ENCODE data around the gene PTGER4. TPM values are rescaled to one million over a fixed set of nuclear protein-coding genes. Genes with fewer than 3 reads are reported as not detected.

PTGER4 gene
- total and polyA plus RNA-seq, 4 donors, result 0.60 to 6.8 (median 2.8) TPM

DNA sequence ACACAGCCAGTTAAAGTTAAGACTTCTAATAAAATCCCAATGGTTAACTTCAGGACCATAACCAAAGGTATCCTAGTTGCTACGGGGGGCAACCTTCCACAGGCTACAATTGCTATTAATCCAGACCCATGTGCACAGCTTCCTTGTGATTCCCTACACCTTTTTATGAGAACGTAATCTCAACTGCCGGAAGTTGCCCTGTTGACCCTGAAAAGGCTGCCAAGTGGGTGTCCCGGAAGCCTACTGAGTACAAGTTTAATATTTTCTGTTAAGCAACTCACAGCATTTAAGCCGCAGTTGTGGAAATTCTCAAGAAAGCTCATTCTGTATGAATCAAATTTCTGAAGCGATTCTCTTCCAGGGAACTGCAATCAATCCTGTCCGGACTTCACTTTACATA is 48.5 kb upstream of the PTGER4 start:
- TF ChIP-seq GABPA (IDR thresholded peaks at IDR 0.05 in 1 of 2, conservative IDR thresholded peaks at IDR 0.05 in 1 of 2) (no peak), SP1 (IDR thresholded peaks at IDR 0.05) (no peak), FOXA2 (IDR thresholded peaks at IDR 0.05) (no peak), HNF4A (conservative IDR thresholded peaks at IDR 0.05) (no peak), TAF1 (conservative IDR thresholded peaks at IDR 0.05) (no peak), RXRA (IDR thresholded peaks at IDR 0.05) (no peak)
- TF ChIP-seq, protein P1, sequence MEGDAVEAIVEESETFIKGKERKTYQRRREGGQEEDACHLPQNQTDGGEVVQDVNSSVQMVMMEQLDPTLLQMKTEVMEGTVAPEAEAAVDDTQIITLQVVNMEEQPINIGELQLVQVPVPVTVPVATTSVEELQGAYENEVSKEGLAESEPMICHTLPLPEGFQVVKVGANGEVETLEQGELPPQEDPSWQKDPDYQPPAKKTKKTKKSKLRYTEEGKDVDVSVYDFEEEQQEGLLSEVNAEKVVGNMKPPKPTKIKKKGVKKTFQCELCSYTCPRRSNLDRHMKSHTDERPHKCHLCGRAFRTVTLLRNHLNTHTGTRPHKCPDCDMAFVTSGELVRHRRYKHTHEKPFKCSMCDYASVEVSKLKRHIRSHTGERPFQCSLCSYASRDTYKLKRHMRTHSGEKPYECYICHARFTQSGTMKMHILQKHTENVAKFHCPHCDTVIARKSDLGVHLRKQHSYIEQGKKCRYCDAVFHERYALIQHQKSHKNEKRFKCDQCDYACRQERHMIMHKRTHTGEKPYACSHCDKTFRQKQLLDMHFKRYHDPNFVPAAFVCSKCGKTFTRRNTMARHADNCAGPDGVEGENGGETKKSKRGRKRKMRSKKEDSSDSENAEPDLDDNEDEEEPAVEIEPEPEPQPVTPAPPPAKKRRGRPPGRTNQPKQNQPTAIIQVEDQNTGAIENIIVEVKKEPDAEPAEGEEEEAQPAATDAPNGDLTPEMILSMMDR (IDR thresholded peaks at IDR 0.05; ENCODE audit: low read depth, low read length, missing input control), result no peak
- TF ChIP-seq, protein P2, sequence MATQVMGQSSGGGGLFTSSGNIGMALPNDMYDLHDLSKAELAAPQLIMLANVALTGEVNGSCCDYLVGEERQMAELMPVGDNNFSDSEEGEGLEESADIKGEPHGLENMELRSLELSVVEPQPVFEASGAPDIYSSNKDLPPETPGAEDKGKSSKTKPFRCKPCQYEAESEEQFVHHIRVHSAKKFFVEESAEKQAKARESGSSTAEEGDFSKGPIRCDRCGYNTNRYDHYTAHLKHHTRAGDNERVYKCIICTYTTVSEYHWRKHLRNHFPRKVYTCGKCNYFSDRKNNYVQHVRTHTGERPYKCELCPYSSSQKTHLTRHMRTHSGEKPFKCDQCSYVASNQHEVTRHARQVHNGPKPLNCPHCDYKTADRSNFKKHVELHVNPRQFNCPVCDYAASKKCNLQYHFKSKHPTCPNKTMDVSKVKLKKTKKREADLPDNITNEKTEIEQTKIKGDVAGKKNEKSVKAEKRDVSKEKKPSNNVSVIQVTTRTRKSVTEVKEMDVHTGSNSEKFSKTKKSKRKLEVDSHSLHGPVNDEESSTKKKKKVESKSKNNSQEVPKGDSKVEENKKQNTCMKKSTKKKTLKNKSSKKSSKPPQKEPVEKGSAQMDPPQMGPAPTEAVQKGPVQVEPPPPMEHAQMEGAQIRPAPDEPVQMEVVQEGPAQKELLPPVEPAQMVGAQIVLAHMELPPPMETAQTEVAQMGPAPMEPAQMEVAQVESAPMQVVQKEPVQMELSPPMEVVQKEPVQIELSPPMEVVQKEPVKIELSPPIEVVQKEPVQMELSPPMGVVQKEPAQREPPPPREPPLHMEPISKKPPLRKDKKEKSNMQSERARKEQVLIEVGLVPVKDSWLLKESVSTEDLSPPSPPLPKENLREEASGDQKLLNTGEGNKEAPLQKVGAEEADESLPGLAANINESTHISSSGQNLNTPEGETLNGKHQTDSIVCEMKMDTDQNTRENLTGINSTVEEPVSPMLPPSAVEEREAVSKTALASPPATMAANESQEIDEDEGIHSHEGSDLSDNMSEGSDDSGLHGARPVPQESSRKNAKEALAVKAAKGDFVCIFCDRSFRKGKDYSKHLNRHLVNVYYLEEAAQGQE (IDR thresholded peaks at IDR 0.05), result no peak
- Histone ChIP-seq H3K27ac (ENCODE audit: low read depth in 1 of 2, low read length in 2 of 2) (no peak overlapping the region), H3K36me3 (ENCODE audit: control insufficient read depth in 4 of 4, insufficient read depth in 3 of 4, low read depth in 1 of 4, low read length in 3 of 4) (no peaks in the 10 kb centered on the region), H3K9ac (ENCODE audit: low read depth in 1 of 2, low read length in 2 of 2) (no peak overlapping the region), H3K4me1 (ENCODE audit: control insufficient read depth in 4 of 4, insufficient read depth in 4 of 4, low read length in 3 of 4) (no peaks in the 10 kb centered on the region), H3K9me3 (ENCODE audit: control insufficient read depth in 4 of 4, low read length in 3 of 4) (no peaks in the 10 kb centered on the region), H3K27me3 (ENCODE audit: control insufficient read depth in 4 of 4, insufficient read depth in 4 of 4, low read length in 3 of 4) (no peaks in the 10 kb centered on the region), H3K4me3 (ENCODE audit: low read depth in 1 of 3, low read length in 3 of 3) (no peak overlapping the region)
- no peak for DNase-seq (ENCODE audit: low spot score)
- WGBS, result 71% methylated on average over 7 of the region's 7 CpGs

DNA sequence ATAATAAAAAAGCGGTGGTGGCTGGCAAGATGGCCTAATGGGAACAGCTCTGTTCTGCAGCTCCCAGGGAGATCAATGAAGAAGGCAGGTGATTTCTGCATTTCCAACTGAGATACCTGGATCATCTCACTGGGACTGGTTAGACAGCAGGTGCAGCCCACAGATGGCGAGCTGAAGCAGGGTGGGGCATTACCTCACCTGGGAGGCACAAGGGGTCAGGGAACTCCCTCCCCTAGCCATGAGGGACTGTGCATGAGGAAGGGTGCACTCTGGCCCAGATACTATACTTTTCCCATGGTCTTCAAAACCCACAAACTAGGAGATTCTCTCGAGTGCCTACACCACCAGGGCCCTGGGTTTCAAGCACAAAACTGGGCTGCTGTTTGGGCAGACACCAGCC is 45.6 kb upstream of the PTGER4 start:
- H3K36me3 ChIP-seq (ENCODE audit: control insufficient read depth in 4 of 4, insufficient read depth in 3 of 4, low read depth in 1 of 4, low read length in 3 of 4), result no peaks in the 10 kb centered on the region
- no peaks in the 10 kb centered on the region for H3K9me3 ChIP-seq (ENCODE audit: control insufficient read depth in 4 of 4, low read length in 3 of 4)
- DNase-seq (ENCODE audit: low spot score), result no peak
- H3K4me3 ChIP-seq (ENCODE audit: low read depth in 1 of 3, low read length in 3 of 3), result no peak overlapping the region
- H3K4me1 ChIP-seq (ENCODE audit: control insufficient read depth in 4 of 4, insufficient read depth in 4 of 4, low read length in 3 of 4), result no peaks in the 10 kb centered on the region
- no peak overlapping the region for H3K9ac ChIP-seq (ENCODE audit: low read depth in 1 of 2, low read length in 2 of 2)
- 70% methylated on average over 3 of the region's 3 CpGs for WGBS
- H3K27me3 ChIP-seq (ENCODE audit: control insufficient read depth in 4 of 4, insufficient read depth in 4 of 4, low read length in 3 of 4), result no peaks in the 10 kb centered on the region
- TF ChIP-seq YY1 (IDR thresholded peaks at IDR 0.05), result no peak
- no peak for TF ChIP-seq RXRA (IDR thresholded peaks at IDR 0.05)
- no peak for TF ChIP-seq FOXA1 (IDR thresholded peaks at IDR 0.05)
- no peak for TF ChIP-seq JUND (IDR thresholded peaks at IDR 0.05)
- no peak for TF ChIP-seq RAD21 (IDR thresholded peaks at IDR 0.05)
- TF ChIP-seq, protein P2 (IDR thresholded peaks at IDR 0.05), result no peak
- TF ChIP-seq HNF4G (IDR thresholded peaks at IDR 0.05), result no peak
- no peak for TF ChIP-seq HNF4A (conservative IDR thresholded peaks at IDR 0.05)
- no peak for TF ChIP-seq SP1 (IDR thresholded peaks at IDR 0.05)
- no peak for TF ChIP-seq NR2F2 (IDR thresholded peaks at IDR 0.05)
- TF ChIP-seq, protein P1 (IDR thresholded peaks at IDR 0.05; ENCODE audit: low read depth, low read length, missing input control), result no peak
- TF ChIP-seq, protein P3, sequence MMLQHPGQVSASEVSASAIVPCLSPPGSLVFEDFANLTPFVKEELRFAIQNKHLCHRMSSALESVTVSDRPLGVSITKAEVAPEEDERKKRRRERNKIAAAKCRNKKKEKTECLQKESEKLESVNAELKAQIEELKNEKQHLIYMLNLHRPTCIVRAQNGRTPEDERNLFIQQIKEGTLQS (IDR thresholded peaks at IDR 0.05), result no peak
- TF ChIP-seq, protein P4, sequence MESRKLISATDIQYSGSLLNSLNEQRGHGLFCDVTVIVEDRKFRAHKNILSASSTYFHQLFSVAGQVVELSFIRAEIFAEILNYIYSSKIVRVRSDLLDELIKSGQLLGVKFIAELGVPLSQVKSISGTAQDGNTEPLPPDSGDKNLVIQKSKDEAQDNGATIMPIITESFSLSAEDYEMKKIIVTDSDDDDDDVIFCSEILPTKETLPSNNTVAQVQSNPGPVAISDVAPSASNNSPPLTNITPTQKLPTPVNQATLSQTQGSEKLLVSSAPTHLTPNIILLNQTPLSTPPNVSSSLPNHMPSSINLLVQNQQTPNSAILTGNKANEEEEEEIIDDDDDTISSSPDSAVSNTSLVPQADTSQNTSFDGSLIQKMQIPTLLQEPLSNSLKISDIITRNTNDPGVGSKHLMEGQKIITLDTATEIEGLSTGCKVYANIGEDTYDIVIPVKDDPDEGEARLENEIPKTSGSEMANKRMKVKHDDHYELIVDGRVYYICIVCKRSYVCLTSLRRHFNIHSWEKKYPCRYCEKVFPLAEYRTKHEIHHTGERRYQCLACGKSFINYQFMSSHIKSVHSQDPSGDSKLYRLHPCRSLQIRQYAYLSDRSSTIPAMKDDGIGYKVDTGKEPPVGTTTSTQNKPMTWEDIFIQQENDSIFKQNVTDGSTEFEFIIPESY (IDR thresholded peaks at IDR 0.05), result no peak
- no peak for TF ChIP-seq FOXA2 (IDR thresholded peaks at IDR 0.05)
- TF ChIP-seq, protein P5, sequence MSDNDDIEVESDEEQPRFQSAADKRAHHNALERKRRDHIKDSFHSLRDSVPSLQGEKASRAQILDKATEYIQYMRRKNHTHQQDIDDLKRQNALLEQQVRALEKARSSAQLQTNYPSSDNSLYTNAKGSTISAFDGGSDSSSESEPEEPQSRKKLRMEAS (IDR thresholded peaks at IDR 0.05), result no peak
- no peak for TF ChIP-seq GABPA (IDR thresholded peaks at IDR 0.05 in 1 of 2, conservative IDR thresholded peaks at IDR 0.05 in 1 of 2)
- TF ChIP-seq TAF1 (conservative IDR thresholded peaks at IDR 0.05), result no peak
- TF ChIP-seq EGR1 (IDR thresholded peaks at IDR 0.05; ENCODE audit: low read depth in 2 of 2), result no peak
- no peak overlapping the region for H3K27ac ChIP-seq (ENCODE audit: low read depth in 1 of 2, low read length in 2 of 2)
